ENCODE measurements around the gene ATP8A1.

GRCh38 chr4:42498040-42498439, 158.9 kb downstream of the ATP8A1 start:
- TF ChIP-seq CTCF (IDR thresholded peaks at IDR 0.05) = no peak
- TF ChIP-seq POLR2A (IDR thresholded peaks at IDR 0.05) = no peak

Data from right lobe of liver (tissue), 4 donors.